Esophagus muscularis mucosa (tissue), 4 donors: Measurements from ENCODE around the gene TGFBI. TPM values are rescaled to one million over a fixed set of nuclear protein-coding genes. Genes with fewer than 3 reads are reported as not detected.

Source experiments
- DNase-seq: peaks from one replicate; pipeline ENCODE4 v3.0.0-alpha.2; 2017; ENCODE audit errors: extremely low spot score
- H3K27ac ChIP-seq, 4 donors: fragments of 200-600 bp; sonication (generic); replicated peaks in 1 of 4; 1 replicate in 3 of 4; 2 replicates in 1 of 4; pipeline ENCODE4 v1.5.1; 2016 to 2019; ENCODE audit warnings: mild to moderate bottlenecking in 1 of 4
- H3K27me3 ChIP-seq, 4 donors: fragments of 200-600 bp; sonication (generic); one replicate each; pipeline versions ENCODE4 v1.5.1 to v1.6.0; 2016 to 2019
- H3K36me3 ChIP-seq, 4 donors: fragments of 200-600 bp; sonication (generic); one replicate each; pipeline ENCODE4 v1.5.1; 2016 to 2019
- H3K4me1 ChIP-seq, 4 donors: fragments of 200-600 bp; sonication (generic); one replicate each; pipeline ENCODE4 v1.5.1; 2016 to 2019
- H3K4me3 ChIP-seq, 4 donors: fragments of 200-600 bp; sonication (generic); 1 replicate in 2 of 4; 2 replicates in 2 of 4; pipeline ENCODE4 v1.5.1; 2016 to 2019; ENCODE audit warnings: mild to moderate bottlenecking in 4 of 4, moderate library complexity in 1 of 4
- H3K9me3 ChIP-seq, 4 donors: fragments of 200-600 bp; sonication (generic); 1 replicate in 3 of 4; 2 replicates in 1 of 4; pipeline ENCODE4 v1.5.1; 2016 to 2019
- EP300 ChIP-seq: sonication (generic); formaldehyde crosslinking; IDR thresholded peaks from one replicate; pipeline ENCODE4 v1.6.1; 2017; ENCODE audit warnings: antibody characterized with exemption
- POLR2A ChIP-seq: fragments of 450-650 bp; IDR thresholded peaks from one replicate; pipeline ENCODE4 v1.6.1; 2017; ENCODE audit warnings: antibody characterized with exemption, moderate library complexity, mild to moderate bottlenecking, low read depth
- POLR2AphosphoS5 ChIP-seq, 2 donors: sonication (generic); formaldehyde crosslinking; IDR thresholded peaks; one replicate each; pipeline ENCODE4 v1.6.1; 2017; ENCODE audit warnings: antibody characterized with exemption in 2 of 2
- WGBS: methylation state at CpG from one replicate; pipeline ENCODE4 v1.1.5; 2018; 5-methylcytosine and 5-hydroxymethylcytosine counted together
- intact Hi-C: fragments of 100-400 bp; cut with DNase I; formaldehyde crosslinking; loops from one replicate; pipeline ENCODE4 v1.15.1; 2023
- total RNA-seq, 4 donors: library from RNA; depleted of rRNA; stranded (reverse); fragments of >200 nt; gene quantifications; one replicate each; pipeline versions ENCODE4 v1.1.0 to v1.2.1, GENCODE V29; 2016
- TF ChIP-seq, protein P1 (sequence below), 3 experiments: fragments of 200-600 bp in 2 of 3; fragments of 450-650 bp in 1 of 3; sonication (generic) in 2 of 3; IDR thresholded peaks; one replicate each; pipeline ENCODE4 v1.5.1; 2017 to 2019; ENCODE audit warnings: antibody characterized with exemption in 3 of 3, mild to moderate bottlenecking in 2 of 3, moderate library complexity in 1 of 3

TGFBI gene
- total RNA-seq, 4 donors from 2014 or later = 62.3 to 128 (median 92.9) TPM

DNA sequence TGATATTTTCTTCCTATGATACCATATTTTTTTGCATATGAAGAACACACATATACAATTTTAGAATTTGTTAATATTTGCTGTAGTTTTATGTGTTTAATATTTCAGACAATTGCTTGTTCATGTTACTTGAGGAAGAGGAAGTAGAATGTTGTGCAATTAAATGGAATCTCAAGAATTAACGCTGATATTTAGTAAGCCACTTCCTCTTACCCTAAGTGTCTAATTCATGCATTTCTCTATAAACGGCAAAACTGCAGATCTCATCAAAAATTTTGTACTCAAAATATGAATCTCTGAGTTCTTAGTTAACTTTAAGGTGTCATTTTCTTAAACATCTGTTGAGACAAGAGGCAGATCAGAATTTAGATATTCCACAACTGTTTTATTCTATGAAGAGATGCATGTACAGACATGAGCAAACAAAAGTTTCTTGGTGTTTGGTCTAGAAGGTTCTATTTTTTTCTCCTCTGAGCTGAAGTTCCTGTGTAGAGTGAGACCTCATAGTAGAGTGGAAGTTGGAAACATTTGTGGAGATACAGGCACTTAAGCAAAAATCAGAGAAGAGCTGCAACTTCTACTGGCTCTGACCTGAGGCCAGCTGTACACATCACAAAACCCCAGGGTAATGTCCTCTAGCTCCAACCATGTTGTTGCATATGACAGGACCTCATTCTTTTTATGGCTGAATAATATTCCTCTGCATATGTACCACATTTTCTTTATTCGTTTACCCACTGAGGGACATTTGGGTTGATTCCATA, 16.6 kb upstream of the TGFBI start:
- WGBS = 33% methylated on average over 3 of the region's 3 CpGs
- DNase-seq = no peak
- intact Hi-C loops = no loop called here
- no peaks in the 10 kb centered on the region for H3K27me3 ChIP-seq
- H3K27ac ChIP-seq = peak overlapping the region; percentile 10 to 30 (median 14)
- H3K4me3 ChIP-seq = no peak overlapping the region
- no peaks in the 10 kb centered on the region for H3K9me3 ChIP-seq
- no peaks in the 10 kb centered on the region for H3K36me3 ChIP-seq
- no peak for TF ChIP-seq POLR2AphosphoS5 (IDR thresholded peaks at IDR 0.05)
- TF ChIP-seq, protein P1, sequence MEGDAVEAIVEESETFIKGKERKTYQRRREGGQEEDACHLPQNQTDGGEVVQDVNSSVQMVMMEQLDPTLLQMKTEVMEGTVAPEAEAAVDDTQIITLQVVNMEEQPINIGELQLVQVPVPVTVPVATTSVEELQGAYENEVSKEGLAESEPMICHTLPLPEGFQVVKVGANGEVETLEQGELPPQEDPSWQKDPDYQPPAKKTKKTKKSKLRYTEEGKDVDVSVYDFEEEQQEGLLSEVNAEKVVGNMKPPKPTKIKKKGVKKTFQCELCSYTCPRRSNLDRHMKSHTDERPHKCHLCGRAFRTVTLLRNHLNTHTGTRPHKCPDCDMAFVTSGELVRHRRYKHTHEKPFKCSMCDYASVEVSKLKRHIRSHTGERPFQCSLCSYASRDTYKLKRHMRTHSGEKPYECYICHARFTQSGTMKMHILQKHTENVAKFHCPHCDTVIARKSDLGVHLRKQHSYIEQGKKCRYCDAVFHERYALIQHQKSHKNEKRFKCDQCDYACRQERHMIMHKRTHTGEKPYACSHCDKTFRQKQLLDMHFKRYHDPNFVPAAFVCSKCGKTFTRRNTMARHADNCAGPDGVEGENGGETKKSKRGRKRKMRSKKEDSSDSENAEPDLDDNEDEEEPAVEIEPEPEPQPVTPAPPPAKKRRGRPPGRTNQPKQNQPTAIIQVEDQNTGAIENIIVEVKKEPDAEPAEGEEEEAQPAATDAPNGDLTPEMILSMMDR (IDR thresholded peaks at IDR 0.05) = no peak
- no peak for TF ChIP-seq POLR2A
- TF ChIP-seq EP300 = no peak
- peaks cover 12 to 75% (median 62%) of the 10 kb centered on the region in 4 donors for H3K4me1 ChIP-seq

DNA sequence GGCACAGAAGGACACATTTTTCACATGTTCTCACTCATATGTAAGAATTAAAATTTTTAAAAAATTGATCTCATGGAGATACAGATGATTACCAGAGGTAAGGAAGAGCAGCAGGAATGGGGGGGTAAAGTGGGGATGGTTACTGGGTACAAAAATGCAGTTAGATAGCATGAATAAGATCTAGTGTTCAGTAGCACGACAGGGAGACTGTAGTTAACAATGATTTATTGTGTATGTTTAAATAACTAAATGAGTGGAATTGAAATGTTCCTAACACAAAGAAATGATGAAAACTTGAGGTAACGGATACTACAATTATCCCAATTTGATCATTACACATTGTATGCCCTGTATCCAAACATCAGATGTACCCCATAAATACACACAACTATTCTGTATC, 15.2 kb upstream of the TGFBI start:
- peaks cover 12 to 72% (median 61%) of the 10 kb centered on the region in 4 donors for H3K4me1 ChIP-seq
- no peaks in the 10 kb centered on the region for H3K36me3 ChIP-seq
- intact Hi-C loops = no loop called here
- no peaks in the 10 kb centered on the region for H3K9me3 ChIP-seq
- no peak for DNase-seq
- H3K27me3 ChIP-seq = no peaks in the 10 kb centered on the region
- no peak for TF ChIP-seq POLR2AphosphoS5 (IDR thresholded peaks at IDR 0.05)
- no peak for TF ChIP-seq POLR2A
- TF ChIP-seq EP300 = no peak
- TF ChIP-seq, protein P1 (IDR thresholded peaks at IDR 0.05) = no peak
- WGBS = 49% methylated on average over 2 of the region's 2 CpGs
- H3K27ac ChIP-seq = peak overlapping the region in 3 of 4 donors; percentile 69 to 74 (median 73)
- no peak overlapping the region for H3K4me3 ChIP-seq

DNA sequence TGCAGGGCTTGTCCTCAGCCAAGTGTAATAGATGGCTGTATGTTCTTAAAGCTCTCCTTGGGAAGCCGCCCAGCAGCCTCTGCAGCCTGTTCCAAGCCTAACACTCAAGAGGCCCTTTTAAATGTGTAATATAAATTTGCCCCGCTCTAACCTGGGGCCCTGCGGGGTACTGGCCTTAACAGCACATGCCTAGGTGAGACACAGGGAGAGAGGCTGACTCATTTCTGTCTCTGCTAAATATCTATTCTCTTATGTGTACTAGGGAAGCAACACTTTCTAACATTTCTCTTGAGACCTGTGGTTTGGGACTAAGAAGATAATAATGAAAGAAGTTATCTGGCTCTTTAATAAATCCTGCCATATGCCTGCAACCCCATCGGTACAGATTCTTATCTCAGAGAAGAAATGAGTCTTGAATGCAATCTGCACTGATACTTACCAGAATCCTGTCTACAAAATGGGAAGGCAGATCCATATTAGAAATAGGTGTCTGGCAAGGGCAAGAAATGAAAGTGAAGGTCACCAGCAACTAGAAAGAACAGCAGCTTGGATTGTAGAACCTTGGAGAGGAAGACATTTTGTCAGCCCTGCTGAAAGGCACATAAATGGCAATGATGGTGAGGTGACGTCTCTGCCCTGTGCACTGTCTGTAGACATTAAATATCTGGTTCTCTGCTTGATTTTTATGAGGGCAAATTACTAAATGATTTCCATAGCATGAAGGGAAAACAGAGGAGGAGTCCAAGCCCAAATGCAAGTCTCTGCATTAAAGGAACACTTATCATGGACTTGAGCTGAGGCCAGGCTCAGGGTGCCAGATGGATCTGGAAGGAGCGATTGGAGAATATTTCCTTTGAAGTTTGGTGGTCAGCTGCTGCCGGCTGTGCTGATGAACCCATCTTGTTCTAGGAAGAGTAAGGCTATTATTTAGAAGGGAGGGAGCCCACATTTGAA, 14.5 kb upstream of the TGFBI start:
- Histone ChIP-seq H3K4me1 (peaks cover 16 to 77% (median 69%) of the 10 kb centered on the region in 4 donors), H3K27ac (peak overlapping the region; percentile 48 to 74 (median 71))
- TF ChIP-seq, protein P1 (IDR thresholded peaks at IDR 0.05) = no peak
- TF ChIP-seq EP300 (no peak), POLR2AphosphoS5 (IDR thresholded peaks at IDR 0.05) (peak; percentile 8 to 68), POLR2A (no peak)

DNA sequence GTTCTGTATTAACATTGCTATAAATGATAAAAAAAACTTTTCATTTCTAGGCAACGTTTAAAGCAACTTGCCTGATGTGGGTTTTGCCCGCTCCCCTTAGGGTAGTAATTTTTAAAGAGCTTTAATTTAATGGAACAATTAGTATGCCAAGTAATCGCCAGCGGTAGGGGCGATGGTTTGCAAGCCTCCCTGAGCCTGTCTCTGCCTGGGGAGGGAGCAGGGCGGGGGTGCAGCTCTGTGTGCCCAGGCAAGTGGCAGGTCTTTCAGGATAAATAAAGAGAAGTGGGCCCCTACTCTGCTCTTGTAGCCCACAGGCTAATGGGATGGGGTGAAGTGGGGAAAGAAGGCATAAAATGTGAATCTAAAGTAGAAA, 13.8 kb upstream of the TGFBI start:
- intact Hi-C loops = no loop called here
- H3K4me1 ChIP-seq = peaks cover 20 to 83% (median 75%) of the 10 kb centered on the region in 4 donors
- no peak for TF ChIP-seq EP300
- TF ChIP-seq, protein P1 (IDR thresholded peaks at IDR 0.05) = no peak
- no peak for TF ChIP-seq POLR2A
- TF ChIP-seq POLR2AphosphoS5 (IDR thresholded peaks at IDR 0.05) = no peak
- H3K27me3 ChIP-seq = no peaks in the 10 kb centered on the region
- 82% methylated on average over 6 of the region's 6 CpGs for WGBS
- peak overlapping the region; percentile 48 to 74 (median 71) for H3K27ac ChIP-seq
- H3K4me3 ChIP-seq = no peak overlapping the region
- no peaks in the 10 kb centered on the region for H3K36me3 ChIP-seq
- DNase-seq = no peak
- no peaks in the 10 kb centered on the region for H3K9me3 ChIP-seq

More for the DNA sequence above, 14.5 kb upstream of the TGFBI start:
- Histone ChIP-seq H3K9me3 (no peaks in the 10 kb centered on the region), H3K36me3 (no peaks in the 10 kb centered on the region), H3K27me3 (no peaks in the 10 kb centered on the region), H3K4me3 (no peak overlapping the region)
- intact Hi-C loops = no loop called here
- DNase-seq = no peak
- 35% methylated on average over 7 of the region's 7 CpGs for WGBS
